Occipital lobe (tissue), 2 donors: ENCODE measurements around the gene STEAP3. TPM values are rescaled to one million over a fixed set of nuclear protein-coding genes. Genes with fewer than 3 reads are reported as not detected.

ENCODE experiments used
- DNase-seq: peaks from one replicate; lab custom pipeline; 2025; lab: John Stamatoyannopoulos, UW
- total RNA-seq: library from RNA; depleted of rRNA; stranded (reverse); fragments of >200 nt; gene quantifications from one replicate; pipeline ENCODE4 v1.2.3, GENCODE V29; 2014

The STEAP3 gene, protein sequence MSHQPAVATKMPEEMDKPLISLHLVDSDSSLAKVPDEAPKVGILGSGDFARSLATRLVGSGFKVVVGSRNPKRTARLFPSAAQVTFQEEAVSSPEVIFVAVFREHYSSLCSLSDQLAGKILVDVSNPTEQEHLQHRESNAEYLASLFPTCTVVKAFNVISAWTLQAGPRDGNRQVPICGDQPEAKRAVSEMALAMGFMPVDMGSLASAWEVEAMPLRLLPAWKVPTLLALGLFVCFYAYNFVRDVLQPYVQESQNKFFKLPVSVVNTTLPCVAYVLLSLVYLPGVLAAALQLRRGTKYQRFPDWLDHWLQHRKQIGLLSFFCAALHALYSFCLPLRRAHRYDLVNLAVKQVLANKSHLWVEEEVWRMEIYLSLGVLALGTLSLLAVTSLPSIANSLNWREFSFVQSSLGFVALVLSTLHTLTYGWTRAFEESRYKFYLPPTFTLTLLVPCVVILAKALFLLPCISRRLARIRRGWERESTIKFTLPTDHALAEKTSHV
- total RNA-seq: not detected

- DNase-seq: no peak
Measured at GRCh38 chr2:119223521-119224390, at the start of gene STEAP3. Gene STEAP3 (plus strand): TSS chr2:119223834. CDS start chr2:119231013, 7,179 bp downstream.

DNA sequence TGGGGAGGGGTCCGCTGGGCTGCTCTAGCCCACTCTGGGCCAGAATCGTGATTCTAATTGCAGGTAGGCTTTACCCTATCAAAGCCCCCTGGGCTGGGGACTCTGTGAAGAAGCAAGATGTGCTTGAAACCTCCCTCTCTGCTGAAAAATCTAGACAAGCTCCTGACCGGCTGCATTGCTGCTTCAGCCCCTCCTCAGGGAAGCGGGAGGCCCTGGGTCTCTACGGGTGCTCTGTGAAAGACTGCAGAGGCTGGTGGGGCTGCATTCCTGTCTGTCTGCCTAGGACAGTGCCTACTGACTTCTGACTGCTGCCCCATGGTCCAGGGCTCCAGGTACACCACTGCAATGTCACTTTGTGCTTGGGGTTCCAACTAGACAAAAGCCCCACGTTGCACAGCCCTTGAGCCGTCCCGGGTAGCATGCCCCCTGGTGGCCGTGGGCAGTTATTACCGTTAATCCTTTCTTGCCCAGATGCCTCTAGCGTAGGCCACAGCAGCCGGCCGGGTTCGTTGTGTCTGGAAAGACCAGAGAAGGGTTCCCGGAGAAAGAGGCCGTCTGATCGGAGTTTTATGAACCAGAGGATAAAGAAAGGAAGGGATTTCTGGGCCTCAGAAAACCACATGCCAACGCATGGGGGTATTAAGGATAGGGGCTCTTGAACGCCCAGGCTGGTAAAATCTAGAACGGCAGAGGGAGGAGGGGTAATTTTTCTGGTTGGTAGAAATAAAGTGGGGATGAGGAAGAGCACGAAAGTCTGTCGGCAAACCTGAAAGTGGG lies 49.2 kb upstream of the STEAP3 start:
- no peak for DNase-seq

- no peak for DNase-seq
Measured at GRCh38 chr2:119174993-119175347, 48.7 kb upstream of the STEAP3 start.

DNA sequence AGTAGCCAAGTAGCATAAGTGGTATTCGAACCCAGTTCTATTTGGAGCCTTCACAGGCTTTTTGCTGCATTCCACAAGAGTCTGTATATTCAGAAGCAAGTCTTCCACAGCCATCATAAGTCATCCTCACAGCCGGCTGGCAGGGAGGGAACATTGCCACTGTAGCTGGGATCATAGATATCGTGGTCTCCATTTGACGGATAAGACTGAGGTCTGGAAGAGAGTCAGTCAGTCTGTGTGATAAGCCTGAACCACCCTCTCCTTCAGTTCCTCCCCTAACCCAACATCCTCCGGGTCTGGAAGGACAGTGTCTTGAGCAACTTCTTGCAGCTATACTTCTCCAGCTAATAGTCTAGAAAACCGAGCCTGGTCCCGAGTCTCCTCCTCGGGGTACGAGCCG lies 48.1 kb upstream of the STEAP3 start:
- no peak for DNase-seq

DNA sequence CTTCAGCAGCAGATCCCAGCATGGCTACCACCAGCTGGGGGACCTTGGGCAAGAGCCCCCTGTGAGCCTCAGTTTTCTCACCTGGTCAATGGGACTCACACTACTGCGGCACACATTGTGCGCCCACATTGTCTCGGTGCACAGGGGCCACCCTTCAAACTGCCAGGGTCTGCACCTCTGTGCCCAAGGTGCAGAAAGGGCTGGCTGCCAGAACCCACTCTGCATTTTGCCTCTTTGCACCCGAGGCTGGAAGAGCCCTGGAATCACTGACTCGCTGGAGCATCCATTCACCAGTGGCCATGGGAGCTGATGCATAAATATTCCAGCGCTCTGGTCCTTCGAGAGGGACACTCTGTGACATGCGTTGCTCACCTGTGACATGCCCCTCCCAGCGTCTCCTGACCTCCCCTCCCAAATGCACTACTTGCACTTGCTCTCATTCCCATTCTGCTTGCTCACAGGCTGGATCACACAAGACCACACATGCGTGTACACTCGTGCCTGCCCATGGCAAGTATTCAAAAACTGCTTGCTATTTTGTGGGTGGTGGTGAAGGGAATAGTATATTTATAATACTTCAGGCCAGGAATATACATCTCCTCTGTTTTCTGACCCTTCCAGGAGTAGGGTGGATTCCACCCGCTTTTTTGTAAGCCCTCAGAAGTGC lies 46.3 kb upstream of the STEAP3 start:
- DNase-seq: no peak

DNA sequence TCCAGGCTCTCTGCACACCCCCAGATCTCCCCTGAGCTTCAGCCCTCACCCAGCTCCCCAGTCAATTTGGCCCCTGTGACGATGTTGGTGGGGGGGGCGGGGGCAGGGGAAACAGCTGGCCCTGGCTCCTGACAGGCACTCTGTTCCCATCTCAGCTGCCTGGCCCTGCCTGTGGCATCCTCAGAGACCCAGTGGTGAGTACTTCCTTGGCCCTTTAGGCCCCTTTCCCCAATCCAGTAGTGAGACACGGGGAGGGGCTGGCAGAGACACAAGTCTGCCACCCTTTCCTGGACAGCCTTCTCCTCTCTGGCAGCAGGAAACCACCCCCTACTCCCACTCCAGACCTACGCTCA lies 45.8 kb upstream of the STEAP3 start:
- no peak for DNase-seq

DNA sequence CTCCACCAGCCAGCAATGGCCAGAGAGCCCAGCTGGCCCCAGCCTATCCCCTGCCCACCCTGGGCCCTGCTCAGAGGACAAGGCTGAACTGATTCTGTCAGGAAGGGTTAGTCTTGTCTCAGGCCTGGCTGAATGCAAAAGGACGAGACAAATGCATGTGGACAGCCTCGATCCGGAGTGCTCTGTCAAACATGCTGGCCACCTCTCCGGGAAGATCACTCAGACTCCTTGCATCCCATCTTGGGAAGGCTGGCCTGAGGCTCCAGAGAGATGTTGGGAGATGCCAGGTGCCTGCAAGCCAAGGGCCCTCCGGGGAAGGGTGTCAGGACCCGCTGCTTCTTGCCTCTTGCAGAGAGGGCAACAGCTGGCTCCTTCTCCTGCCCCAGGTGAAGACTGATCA lies 44.9 kb upstream of the STEAP3 start:
- DNase-seq: no peak

- DNase-seq: no peak
Measured at GRCh38 chr2:119179202-119179601, 44.4 kb upstream of the STEAP3 start.

DNA sequence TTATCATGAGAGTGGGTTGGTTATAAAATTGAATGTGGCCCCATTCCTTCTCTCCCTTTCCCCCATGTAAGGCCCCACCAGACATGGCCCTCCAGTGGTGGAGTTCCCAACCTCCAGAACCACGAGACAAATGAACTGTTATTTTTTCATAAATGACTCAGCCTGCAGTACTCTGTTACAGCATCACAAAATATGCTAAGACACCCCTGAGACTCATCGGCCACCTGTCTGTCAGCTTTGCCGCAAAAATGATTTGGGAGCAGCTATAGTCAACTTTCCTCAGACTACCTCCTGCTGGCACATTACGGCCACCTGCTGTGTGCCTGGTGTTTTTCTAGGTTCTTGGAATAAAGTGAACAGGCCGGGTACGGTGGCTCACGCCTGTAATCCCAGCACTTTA lies 43.6 kb upstream of the STEAP3 start:
- no peak for DNase-seq

- DNase-seq: no peak
Measured at GRCh38 chr2:119180892-119181291, 42.7 kb upstream of the STEAP3 start.

DNA sequence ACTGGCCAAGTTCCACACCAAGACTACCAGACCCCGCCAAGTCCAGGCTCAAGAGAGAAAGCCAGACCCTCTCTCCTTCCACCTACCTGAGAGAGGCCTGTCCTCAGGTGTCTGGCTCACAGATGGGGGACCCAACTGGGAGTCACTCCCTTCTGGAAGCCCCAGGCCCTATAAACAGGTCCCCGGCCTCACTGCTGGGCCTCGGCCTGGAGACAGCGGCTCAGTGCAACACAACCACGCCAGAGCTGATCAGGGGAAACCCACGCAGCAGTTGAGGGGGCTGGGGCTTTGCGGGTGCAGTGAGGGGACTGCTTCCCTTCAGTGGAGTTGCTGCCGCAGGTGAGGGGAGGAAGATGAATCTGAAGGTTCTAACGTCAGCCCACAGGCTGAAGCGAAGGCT lies 42.2 kb upstream of the STEAP3 start:
- no peak for DNase-seq

DNA sequence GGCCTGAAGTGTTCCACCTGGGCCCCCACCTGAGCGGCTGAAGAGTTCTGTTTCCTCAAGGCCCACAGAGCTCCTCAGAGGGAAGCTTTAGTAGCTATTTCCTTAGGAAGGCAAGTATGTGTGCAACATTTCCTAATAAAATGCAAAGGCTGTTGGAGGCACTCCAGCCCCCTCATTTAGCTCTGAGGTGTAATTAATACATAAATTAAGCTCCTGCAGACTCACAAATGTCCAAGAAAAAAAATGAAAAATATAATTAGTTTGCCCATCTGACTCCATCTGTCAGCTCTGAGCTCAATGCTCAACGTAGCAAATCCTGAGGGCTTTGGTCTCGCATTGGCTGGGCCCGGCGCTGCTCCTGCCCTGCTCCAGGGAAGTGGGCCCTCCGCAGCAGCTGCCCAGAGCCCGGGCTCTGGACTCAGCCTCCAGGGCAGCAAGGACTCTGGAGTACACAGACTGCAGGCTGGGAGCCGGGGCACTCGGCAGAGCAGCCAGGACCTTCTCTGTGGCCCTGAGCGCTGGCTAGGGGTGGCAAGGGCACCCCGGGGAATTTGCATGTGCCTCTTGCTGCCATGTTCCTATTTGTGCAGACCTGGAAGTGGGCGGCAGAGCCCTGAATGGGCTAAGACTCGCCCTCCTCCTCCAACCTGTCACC lies 41.7 kb upstream of the STEAP3 start:
- DNase-seq: no peak

DNA sequence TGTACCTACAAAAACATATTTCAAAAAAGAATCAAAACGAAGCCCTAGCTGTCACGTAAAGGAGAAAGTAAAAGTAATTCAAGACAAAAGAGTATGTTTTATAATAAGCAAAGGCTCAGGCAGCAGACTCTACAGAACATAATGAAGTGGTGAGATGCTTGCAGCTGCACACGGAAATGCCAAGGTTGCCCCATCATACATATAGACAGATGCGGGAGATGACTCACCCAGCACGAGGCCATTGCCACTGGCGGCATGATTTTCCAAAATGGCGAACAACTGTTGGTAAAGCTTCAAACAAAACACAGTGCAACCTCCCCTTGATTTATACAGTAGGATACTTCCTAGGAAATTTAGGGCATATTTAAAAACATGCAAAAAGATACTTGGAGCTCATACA lies 39.1 kb upstream of the STEAP3 start:
- no peak for DNase-seq

DNA sequence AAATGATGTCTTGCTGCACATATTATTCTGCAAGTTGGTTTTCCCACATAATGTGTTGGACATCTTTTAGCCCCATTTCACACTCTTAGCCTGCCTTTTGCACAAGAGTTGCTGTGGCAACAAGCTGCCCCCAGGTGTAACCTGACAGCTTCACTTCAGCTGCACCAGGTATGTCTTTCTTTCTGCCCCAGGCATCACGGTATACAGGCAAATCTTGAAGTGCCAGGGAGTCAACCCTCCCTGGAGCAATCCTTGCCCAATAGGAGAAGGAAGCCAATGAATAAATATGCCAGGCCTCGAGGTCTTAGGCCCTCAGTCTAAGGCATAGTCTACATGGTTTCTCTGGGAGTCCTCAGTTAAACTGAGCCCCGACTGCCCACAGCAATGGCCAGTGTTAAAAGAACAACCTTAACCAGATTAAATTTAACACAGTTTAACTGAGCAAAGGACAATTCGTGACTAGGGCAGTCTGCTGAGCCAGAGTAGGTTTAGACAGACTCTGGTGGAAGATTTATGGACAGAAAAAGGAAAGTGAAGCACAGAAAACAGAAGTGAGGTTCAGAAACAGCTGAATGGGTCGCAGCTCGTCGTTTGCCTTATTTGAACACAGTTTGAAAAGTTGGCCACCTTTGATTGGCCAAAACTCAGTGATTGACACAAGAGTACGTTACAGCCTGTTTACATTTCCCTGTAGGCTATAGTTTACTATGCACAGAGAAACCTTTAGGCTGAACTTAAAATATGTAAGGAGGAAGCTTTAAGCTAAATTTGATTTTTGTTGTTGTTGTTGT lies 33.1 kb upstream of the STEAP3 start:
- DNase-seq: no peak

GRCh38 chr2:119192893-119193292 lies 30.7 kb upstream of the STEAP3 start:
- DNase-seq: no peak

DNA sequence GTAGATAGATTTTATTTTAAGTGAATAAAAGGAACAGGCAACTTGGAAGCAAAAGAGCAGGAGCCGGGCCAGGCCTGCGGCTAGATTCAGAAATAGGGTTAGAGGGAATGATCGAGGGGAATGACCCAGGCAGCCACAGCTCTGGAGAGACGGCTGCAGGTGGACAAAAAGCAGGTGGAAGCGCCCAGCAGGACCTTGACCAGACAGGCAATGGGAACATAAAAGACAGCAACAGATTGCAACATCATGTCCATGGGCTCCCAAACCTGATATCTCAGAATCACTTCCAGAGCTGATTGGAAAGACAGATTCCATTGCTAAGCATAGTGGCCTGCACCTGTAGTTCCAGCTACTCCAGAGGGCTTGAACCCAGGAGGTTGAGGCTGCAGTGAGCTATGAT lies 28.6 kb upstream of the STEAP3 start:
- no peak for DNase-seq

DNA sequence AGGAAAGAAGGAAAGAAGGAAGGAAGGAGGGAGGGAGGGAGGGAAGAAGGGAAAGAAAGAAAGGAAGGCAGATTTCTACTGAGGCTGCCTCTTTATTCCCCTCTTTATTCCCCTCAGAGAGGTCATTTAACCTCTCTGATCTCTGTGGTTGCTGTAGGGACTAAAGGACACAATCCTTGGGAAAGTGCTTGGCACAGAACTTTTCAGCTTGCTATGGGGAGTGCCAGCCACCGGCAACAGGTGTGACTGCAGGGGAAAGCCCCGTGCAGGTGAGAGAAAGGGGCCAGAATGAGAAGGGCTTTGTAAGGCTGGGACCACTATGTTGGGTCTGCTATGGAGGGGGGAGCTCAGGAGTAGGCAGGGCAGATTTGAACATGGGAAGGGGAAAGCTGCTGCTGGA lies 27.7 kb upstream of the STEAP3 start:
- no peak for DNase-seq

DNA sequence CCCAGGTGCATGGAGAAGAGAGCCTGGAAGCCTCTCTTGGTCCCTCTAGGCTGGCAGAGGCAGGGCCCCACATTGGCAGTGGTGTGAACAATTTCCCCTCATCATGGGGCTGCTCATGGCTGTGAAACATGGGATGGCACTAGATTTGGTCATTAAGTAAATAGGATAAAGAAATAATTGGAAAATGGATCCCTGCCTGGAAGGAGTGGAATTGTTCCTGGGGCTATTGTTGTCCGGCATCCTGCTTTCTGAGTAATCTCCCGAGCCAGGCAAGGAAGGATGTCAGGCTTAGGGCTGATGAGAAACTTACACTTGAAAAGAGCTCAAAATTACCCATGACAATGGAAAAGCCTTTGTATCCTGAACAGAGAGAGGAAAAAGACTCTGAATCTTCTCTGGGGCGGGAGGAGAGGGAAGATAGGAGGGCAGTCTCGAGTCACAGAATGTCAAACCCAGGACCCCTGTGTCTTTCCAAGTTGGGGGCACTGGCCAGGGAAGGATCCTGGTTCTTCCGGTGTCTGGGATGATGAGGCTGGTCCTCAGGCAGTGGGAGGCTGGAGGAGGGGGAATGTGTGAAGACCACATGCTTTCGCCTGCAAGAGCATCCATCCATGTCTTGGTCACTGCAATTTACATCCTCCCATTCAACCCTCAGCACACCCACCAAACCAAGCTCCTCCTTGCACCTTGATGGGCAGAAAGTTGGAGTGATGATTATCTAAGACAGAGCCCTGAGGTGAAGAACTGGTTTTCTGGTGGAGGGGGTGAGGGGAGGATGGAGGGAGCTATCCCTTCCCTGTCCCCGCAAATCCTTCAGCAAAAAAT lies 27.1 kb upstream of the STEAP3 start:
- DNase-seq: no peak

DNA sequence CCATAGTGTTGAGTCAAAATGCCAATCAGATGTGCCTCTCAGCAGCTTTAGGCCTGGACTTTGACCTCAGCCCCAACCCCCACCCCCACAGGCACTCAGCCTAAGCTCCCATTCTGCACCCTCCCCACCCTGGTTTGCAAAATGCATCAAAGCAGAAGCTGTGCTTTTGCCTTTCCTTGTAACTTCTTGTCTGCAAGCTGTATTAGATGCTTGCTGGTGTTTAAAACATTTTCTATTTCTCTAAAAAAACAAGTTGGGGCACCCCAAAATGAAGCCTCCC lies 26.6 kb upstream of the STEAP3 start:
- DNase-seq: no peak
